Measurements from ENCODE around the gene BABAM2. TPM values are rescaled to one million over a fixed set of nuclear protein-coding genes. Genes with fewer than 3 reads are reported as not detected.

BABAM2 gene
- polyA plus RNA-seq, 3 donors = 49.0 to 54.2 (median 52.6) TPM

DNA sequence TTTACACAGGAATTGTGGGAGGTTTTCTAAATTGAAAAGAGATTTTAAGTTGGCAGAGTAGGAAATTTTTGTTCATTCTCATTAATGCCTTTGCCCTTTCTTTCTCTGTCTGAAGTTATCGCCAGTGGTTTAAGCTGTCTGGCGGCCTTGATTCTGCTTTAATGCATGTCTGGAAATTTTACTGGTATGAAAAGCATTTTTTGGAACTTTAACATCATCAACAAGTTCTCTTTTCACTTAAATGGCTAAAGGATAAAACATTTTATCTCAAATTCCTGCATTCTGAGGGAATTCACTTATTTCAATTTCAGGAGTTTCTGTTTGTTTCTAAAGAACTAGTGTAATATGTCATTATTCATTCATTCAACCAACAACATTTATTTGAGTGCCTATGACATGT lies 268.3 kb downstream of the BABAM2 start:
- no peak for DNase-seq

DNA sequence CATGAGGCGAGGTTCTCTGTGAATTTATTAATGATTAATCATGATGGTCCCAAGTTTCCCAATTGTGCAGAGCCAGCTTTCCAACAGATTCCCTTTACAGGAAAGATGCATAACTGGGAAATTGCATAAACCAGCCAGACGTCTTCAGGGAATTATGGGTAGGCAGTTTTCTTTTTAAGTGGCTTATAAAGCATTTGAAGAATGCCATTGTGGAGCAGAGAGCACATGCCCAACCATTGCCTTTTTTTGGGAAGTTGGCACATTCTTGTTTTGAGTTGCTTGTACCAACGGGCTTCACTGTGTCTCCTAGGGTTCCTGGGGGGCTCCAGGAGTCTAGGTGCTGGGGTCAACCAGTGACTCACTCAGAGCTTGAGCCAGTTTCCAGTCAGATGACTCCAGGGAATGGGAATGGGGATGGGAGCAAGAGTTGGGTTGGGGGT lies 270.5 kb downstream of the BABAM2 start:
- DNase-seq = no peak

DNA sequence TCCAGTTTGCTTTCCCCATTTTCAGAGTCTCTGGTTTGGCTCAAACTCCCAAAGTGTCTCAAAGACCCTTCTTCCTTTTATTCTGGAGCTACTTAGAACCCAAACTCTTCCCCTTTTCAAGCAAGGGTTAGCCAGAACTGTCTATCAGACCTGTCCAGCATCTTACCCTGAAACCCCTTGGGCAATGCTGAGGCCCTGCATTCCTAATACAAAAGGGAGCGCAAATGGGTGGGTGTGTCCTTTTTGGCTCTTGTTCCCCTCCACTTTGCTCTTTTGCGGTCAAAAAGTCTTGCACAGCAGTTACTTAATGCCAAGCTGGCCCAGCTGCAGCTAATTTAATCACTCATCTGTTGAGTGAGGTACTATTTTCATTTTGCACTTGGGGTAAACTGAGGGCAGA lies 270.9 kb downstream of the BABAM2 start:
- no peak for DNase-seq

DNA sequence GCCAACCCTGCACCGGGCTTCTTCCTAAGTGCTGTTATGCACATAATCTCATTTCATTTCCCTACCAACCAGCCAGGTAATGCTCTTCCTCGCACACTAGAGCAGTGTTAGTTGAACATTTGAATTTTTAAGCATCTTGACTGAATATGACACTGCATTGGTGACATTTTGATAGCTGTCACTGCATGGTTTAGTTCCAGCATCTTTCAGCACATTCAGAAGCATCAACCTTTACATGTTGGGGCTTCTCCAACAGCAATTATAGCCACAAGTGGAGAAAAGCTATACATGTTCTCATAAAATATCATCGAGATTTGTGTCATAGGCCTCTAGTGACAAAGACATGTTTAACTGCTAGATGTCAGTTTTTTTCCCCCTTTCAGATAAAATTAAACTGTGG lies 272.0 kb downstream of the BABAM2 start:
- no peak for DNase-seq

DNA sequence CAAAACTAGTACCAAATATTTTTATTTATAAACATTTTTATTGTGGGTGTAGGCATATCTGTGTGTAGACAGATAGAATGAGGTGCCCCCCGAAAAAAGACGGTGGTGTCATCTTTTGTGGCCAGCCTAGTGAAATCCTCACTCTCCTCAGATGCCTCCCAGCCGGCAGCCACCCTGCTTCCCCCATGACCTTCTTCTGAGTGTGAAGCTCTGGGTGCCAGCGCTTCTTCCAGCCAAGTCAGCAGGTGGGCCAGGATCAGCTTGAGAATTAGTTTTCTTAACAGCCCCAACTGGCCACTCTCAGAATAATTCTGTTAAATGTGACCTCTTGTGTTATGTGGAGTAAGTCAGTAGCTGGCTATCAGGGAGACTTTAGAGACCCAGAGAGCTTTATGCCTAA lies 272.5 kb downstream of the BABAM2 start:
- DNase-seq = no peak

DNA sequence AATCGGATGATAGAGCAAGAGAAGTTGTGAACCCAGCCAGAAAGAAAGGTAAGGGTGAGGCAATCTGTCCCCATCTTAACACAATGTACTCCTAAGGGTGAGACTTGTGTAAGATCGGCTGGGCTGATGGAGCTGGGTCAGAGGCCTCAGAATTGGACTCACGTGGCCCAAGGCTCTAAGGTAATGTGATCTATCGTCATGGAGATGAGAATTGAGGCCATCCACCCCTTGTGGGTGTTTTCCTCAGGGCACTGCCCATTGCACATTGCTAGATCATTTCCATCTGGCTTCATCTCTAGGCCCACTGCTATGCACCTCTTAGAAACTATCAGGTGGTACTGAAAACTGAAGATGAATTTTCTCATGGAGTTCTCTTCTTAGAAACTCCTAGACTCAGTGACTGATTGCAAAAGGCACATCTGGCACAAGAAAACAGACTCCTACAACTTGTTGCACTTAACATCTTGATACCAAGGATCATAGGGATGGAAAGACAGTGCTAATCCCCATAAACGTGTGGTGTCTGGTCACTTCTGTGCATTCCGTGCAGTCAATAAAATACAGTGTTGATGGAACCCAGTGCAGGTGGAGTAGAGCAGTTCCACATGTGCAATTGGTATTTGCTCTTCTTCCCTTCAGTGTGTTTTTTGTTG lies 273.2 kb downstream of the BABAM2 start:
- DNase-seq = no peak

DNA sequence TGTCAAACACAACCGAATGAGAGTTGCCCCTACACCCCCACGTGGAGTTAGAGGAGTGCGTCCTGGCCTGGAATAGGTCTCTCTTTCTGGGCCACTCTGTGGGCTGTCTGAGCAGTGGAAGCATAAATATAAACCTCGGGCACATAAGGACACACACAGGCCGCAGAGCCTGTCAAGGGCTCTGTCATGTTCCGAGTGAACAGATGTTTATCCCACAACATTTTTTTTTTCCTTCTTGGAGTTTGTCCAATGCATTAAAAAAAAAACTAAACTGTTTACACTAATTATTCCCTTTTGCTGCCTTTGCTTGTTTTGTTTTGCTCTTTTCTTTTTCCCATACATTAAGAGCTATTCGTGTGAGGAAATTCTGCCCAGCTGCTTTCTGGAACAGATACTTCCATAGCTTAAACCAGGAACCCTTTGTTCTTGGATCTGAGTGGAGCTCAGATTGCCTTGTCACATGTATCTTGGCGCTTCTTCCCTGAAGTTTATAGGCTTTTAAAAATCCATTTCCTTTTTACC lies 273.8 kb downstream of the BABAM2 start:
- DNase-seq = peak; percentile 67

DNA sequence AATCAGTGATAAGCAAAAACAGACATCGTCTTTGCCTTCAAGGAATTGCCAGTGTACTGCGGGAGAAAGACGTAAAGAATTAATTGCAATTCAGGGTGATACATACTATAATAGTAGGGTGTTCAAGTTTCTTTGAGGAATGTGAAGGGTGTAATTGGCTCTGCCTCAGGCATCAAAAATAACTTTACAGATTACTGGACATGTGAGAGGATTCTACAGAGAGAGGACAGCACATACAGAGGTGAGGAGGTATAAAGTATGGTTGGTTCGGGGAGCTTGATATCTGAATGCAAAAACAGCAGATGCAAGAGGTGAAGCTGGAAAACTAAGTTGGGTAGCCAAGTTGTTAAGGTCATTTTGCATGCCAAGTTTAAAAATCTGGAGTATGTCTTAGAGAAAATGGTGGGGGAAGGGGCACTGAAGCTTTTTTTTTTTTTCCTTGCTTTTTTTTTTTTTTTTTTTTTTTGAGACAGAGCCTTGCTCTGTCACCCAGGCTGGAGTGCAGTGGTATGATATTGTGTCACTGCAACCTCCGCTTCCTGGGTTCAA lies 274.6 kb downstream of the BABAM2 start:
- no peak for DNase-seq

DNA sequence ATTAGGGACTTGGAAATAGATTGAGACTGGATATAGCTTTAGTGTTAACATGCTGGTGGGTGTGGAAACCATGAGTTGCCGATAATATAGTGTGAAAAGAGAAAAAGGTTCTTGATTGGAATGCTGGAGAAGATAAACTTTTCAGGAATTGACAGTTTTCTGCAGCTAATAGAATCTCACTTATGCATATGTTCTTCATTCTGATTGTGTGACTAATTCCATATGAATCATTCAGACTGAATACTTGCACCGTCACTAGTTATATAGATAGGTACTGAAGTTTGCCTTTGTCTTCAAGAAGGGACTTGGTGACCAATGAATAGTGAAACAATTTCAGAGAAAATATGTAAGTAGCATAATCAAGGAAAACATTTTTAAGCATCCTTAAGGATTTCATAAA lies 276.4 kb downstream of the BABAM2 start:
- no peak for DNase-seq

DNA sequence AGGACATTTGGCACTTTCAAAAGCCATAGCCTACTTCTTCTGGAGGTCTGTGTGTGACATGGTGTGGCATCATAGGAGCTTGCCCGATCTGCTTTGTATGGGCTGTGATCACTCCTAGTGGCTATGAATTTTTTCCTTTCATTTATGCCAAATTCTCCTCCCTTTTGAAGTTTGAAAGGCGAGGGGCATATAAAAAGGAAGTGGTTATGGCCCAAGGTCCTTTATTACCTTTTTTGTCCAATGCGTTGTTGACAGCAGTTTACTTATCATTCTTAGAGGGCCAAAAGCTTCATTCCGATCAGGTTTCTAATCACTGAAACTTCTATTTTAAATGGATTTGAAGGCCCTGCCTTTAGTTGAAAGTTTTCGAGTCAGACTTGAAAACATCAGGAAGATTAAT lies 277.8 kb downstream of the BABAM2 start:
- DNase-seq = no peak

DNA sequence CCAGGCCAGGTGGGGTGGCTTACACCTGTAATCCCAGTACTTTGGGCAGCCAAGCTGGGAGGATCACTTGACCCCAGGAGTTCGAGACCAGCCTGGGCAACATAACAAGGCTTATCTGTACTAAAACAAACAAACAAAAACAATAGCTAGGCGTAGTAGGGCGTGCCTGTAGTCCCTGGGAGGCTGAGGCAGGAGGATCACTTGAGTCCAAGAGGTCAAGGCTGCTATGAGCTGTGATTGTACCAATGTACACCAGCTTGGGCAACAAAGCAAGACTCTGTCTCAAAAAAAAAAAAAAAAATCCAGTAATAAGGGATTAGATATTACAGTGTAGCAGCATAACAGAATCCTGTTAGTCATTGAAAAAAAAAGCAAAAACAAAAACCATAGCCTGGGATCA lies 279.0 kb downstream of the BABAM2 start:
- DNase-seq = no peak

DNA sequence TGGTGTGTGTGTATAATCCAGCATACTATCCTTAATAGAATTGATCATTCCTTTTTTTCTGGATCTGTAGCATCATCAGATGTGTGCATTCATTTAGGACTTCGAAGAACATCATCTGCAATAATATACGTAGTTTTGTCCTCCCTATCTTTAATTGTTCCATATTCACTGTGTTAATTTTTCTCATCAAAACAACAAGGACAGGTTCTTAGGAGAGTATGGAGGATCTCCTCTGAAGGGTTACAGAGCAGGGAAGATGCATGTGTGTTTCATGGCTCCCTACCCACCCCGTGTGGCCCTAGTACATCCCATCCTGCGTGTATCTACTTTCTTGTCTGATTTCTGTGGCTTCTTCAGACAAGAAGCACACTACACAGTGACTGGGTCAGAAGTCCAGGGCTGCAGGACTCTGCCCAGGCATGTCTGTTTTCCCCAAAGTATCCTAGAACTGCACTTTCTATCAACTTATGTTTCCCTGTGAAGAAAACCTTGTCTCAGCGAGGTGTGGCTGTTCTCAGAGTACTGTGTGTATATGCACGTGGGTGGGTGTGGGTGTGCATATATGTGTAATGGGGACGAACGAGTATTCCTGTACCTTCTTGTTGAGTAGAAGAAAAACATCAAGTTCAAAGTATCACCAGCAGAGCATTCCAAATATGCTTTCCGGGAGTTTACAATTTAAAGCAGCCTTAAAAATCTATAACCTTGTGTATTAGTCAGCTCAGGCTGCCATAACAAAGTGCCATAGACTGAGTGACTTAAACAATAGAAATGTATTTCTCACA lies 281.8 kb downstream of the BABAM2 start:
- no peak for DNase-seq

DNA sequence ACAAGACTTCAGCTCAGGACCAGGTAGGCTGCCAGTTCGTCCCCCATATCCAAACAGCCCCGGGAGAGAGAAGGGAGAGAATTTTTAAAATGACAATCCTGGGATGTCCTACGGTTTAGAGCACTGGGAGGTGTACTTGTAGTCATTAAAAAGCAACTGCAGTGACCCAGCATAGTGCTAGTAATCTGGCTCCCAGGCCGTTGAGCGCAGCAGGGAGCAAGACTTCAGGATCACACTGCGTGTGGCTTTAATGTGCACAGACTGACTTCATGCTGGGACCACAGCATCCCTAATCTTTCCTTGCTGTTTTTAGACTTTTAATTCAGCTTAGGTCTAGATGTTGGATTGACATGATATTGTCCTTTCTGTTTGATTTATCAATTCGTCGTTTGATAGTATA lies 282.8 kb downstream of the BABAM2 start:
- DNase-seq = no peak

DNA sequence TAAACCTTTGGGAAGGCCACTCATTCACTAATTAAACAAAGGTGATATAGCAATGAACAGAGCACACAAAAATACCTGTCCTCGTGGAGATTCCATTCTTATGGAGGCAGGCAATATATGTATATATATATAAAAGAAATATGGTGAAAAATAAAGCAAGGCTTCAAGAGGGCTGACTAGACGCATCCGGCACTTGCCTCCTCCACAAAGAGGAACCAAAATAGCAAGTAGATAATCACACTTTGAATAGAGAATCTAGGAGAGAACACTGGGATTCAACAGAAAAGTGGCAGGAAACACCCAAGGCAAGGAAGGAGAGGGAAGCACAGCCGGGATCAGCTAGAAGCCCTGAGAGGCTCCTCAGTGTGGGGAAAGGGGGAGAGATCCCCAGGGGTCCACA lies 283.7 kb downstream of the BABAM2 start:
- DNase-seq = no peak

DNA sequence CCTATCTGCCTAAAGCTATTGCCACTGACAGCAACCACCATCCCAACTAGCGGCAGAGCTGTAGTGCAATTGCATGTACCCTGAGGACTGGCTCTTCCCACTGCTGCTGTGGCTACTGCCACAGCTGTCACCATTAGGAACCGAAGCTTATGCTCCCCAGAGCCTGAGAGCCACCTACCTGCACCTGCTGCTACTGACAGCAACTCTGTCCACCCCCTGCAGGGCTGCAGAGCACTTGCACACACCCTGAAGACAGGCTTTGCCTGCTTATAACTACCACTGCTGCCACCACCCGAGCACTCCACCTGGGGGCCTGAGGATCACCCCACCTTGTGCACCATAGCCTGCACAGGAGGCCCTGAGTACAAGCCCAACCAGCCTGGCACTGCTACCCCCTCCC lies 284.5 kb downstream of the BABAM2 start:
- DNase-seq = no peak

DNA sequence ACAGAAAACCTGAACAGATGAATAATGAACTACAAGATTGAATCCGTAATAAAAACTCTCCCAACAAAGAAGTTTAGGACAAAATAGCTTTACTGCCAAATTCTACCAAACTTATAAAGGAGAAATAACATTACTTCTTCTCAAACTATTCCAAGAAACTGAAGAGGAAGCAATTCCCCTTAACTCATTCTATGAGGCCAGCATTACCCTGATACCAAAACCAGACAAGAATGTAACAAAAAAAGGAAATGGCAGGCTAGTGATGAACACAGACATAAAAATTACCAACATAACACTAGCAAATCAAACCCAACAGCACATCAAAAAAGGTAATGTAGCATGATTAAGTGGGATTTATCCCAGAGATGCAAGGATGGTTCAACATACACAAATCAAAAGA lies 288.4 kb downstream of the BABAM2 start:
- no peak for DNase-seq

DNA sequence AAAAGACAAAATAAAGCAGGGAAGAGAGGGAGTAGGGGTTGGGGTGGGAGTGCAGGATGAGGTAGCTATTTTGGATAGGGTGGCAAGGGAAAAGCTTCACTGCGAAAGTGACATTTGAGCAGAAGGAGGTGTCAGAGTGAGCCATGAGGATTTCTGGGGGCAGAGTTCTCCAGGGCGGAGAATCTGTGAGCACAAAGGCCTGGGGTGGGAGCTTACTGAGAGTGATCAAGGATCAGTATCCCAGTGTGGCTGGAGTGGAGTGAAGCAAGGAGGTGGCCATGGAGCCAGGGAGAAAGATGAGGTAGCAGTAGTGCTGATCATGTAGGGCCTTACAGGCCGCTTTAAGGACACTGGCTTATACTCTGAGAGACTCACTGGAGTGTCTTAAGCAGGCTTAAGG lies 291.3 kb downstream of the BABAM2 start:
- DNase-seq = no peak

DNA sequence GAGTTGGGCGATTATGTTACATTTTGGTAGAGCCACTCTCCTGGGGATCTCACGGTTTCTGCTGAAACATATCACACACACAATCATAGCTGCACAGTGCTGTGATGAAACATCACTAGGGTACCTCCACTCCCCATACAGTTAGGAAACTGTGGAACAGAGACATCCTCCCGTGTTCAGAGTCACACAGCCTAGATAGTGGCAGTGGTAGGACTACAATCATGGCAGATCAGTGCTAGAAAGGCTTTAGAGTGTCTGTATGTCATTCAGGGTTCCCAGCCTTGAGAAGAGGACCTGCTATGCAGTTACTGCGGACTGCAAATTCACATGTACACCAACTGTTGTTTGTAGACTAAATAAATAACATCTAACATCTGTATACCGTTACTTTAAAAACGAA lies 291.8 kb downstream of the BABAM2 start:
- no peak for DNase-seq

DNA sequence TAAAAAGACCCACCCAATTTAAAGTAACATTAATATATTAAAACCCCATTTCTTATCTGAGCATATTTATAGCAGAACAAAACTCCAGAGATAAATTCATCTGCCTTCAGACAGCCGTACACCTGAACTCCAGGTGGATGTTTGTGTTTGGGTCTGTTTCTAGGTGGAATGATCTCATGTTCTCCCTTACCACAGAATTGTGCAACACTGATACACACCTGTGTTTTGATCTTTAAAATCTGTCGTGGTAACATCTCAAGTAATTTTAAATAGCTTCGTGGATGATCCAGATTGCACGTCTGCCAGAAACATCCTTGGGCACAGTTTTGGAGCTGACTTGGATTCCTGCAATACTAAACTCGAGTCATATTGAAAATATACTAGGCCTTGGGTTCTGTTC lies 294.6 kb downstream of the BABAM2 start:
- DNase-seq = no peak

DNA sequence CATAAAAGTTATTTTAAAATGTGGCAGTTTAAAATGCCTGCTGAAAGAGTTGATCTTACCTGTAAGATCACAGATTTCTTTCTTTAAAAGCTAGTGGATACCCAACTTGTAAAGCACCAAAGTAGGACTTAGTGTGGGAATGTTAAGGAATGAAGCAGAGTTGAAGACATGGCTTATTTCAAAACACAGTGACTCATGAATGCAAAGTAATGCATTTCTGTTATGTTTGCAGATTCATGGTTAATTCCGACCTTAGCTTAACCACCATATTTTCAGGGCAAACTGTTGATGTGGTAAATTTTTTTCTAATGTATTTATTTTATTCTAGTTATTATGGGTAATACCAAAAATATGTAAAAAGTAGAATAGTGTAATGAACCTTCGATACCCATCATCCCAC lies 295.4 kb downstream of the BABAM2 start:
- no peak for DNase-seq

DNA sequence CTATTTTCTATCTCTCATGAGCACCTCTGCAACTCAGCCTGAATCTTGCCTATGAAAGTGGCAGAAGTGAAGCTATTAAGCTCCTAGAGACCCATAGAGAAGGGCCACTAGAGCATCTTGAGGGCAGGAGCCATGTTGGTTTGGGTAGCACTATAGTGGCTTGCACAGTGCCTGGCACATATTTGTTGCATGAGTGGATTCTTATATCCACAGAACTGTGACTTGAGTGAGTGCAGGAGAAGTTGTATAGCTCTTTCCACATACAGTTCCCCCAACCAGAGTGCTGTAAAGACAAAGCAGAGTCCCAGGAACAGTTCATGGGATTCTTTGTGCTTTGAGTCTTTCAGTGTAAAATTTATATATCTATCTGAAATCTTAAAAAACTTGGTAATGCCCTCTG lies 296.7 kb downstream of the BABAM2 start:
- DNase-seq = no peak

DNA sequence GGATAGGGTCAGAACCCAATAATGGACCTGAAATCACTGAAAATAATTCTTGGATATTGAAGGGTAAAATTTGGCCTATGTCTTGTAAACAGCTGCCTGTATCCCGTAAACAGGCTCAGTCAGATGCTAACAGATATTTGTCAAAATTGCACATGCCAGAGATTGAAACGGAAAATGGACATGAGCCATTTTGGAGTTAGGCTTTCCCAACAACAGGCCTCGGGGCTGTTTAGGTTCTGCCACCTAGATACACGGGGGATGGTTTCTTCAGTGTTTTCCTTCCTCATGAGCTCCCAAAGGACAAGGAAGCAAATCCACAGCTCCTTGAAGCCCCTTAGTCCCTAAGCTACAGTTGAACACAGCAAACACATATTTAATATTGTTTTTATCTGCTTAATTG lies 297.9 kb downstream of the BABAM2 start:
- no peak for DNase-seq
